HEK293 (cell line): ENCODE data around the gene CAGE1.

Experiments used
- CTCF ChIA-PET: fragments of 350-600 bp; formaldehyde crosslinking; extraction: SDS; loops from one replicate; lab custom pipeline; 2021; ENCODE audit warnings: antibody characterized with exemption; lab: Yijun Ruan, JAX
- POLR2A ChIA-PET: fragments of 300-600 bp; formaldehyde crosslinking; extraction: SDS; loops from one replicate; lab custom pipeline; 2020; ENCODE audit warnings: antibody characterized with exemption, inconsistent platforms; lab: Yijun Ruan, JAX
- H3K27ac ChIP-seq: fragments of 200-500 bp; sonication (Bioruptor generic); 2 replicates; pipeline ENCODE4 v1.5.1; 2014; ENCODE audit warnings: low read depth, low read length, control low read depth, inconsistent platforms; ENCODE audit errors: extremely low read depth
- H3K36me3 ChIP-seq, 2 experiments: fragments of 200-500 bp in 1 of 2; sonication (Bioruptor generic) in 1 of 2; 1 replicate in 1 of 2; 2 replicates in 1 of 2; pipeline ENCODE4 v1.5.1; 2014 to 2017; ENCODE audit warnings: inconsistent platforms in 2 of 2, low read length in 2 of 2; ENCODE audit not compliant: control insufficient read depth in 2 of 2, insufficient read depth in 1 of 2
- H3K4me1 ChIP-seq: fragments of 200-500 bp; sonication (Bioruptor generic); 2 replicates; pipeline ENCODE4 v1.5.1; 2014; ENCODE audit warnings: mild to moderate bottlenecking, low read length, inconsistent platforms; ENCODE audit not compliant: control insufficient read depth, insufficient read depth
- H3K4me3 ChIP-seq: 2 replicates; pipeline ENCODE4 v1.5.1; 2011; ENCODE audit warnings: low read depth, mild to moderate bottlenecking, control low read depth, low read length, moderate library complexity
- H3K9me3 ChIP-seq: fragments of 200-500 bp; sonication (Bioruptor generic); 2 replicates; pipeline ENCODE4 v1.5.1; 2014; ENCODE audit warnings: low read depth, low read length, inconsistent platforms; ENCODE audit not compliant: control insufficient read depth, insufficient read depth
- BCL11B ChIP-seq: fragments of 450-650 bp; formaldehyde crosslinking; IDR thresholded peaks from 2 replicates; pipeline ENCODE4 v1.5.1; 2016; ENCODE audit warnings: low read depth, missing biosample characterization, missing genetic modification characterization
- GLIS2 ChIP-seq: fragments of 450-650 bp; formaldehyde crosslinking; IDR thresholded peaks from 2 replicates; pipeline ENCODE4 v1.5.1; 2016; ENCODE audit warnings: missing biosample characterization, missing genetic modification characterization
- YY2 ChIP-seq: fragments of 450-650 bp; formaldehyde crosslinking; IDR thresholded peaks from 2 replicates; pipeline ENCODE4 v1.5.1; 2016; ENCODE audit warnings: missing biosample characterization, missing genetic modification characterization
- ZNF239 ChIP-seq: fragments of 450-650 bp; formaldehyde crosslinking; IDR thresholded peaks from 2 replicates; pipeline ENCODE4 v1.5.1; 2016; ENCODE audit warnings: missing biosample characterization, missing genetic modification characterization
- ZNF248 ChIP-seq: fragments of 450-650 bp; formaldehyde crosslinking; IDR thresholded peaks from 2 replicates; pipeline ENCODE4 v1.5.1; 2017; ENCODE audit warnings: missing biosample characterization, missing genetic modification characterization
- ZNF423 ChIP-seq: fragments of 450-650 bp; formaldehyde crosslinking; IDR thresholded peaks from 2 replicates; pipeline ENCODE4 v1.5.1; 2016; ENCODE audit warnings: missing biosample characterization, missing genetic modification characterization
- ZNF654 ChIP-seq: fragments of 450-650 bp; formaldehyde crosslinking; IDR thresholded peaks from 2 replicates; pipeline ENCODE4 v1.5.1; 2016; ENCODE audit warnings: low read depth, missing biosample characterization, missing genetic modification characterization
- ZNF785 ChIP-seq: fragments of 450-650 bp; formaldehyde crosslinking; IDR thresholded peaks from 2 replicates; pipeline ENCODE4 v1.5.1; 2016; ENCODE audit warnings: missing biosample characterization, missing genetic modification characterization
- ZSCAN16 ChIP-seq: fragments of 450-650 bp; formaldehyde crosslinking; IDR thresholded peaks from 2 replicates; pipeline ENCODE4 v1.5.1; 2016; ENCODE audit warnings: missing biosample characterization, missing genetic modification characterization
- TF ChIP-seq, protein P1 (sequence below): fragments of 450-650 bp; formaldehyde crosslinking; IDR thresholded peaks from 2 replicates; pipeline ENCODE4 v1.5.1; 2017; ENCODE audit warnings: missing biosample characterization, missing genetic modification characterization
- TF ChIP-seq, protein P2 (sequence below): fragments of 450-650 bp; formaldehyde crosslinking; IDR thresholded peaks from 2 replicates; pipeline ENCODE4 v1.5.1; 2016; ENCODE audit warnings: missing biosample characterization, missing genetic modification characterization
- TF ChIP-seq, protein P3 (sequence below): fragments of 450-650 bp; formaldehyde crosslinking; IDR thresholded peaks from 2 replicates; pipeline ENCODE4 v1.5.1; 2016; ENCODE audit warnings: missing biosample characterization, missing genetic modification characterization
- TF ChIP-seq, protein P4 (sequence below): fragments of 450-650 bp; formaldehyde crosslinking; IDR thresholded peaks from 2 replicates; pipeline ENCODE4 v1.5.1; 2016; ENCODE audit warnings: missing biosample characterization, missing genetic modification characterization, borderline replicate concordance
- TF ChIP-seq, protein P5 (sequence below): fragments of 450-650 bp; formaldehyde crosslinking; IDR thresholded peaks from 2 replicates; pipeline ENCODE4 v1.5.1; 2016; ENCODE audit warnings: missing biosample characterization, missing genetic modification characterization
- TF ChIP-seq, protein P6 (sequence below): IDR thresholded peaks from 2 replicates; pipeline ENCODE4 v1.6.1; 2011; ENCODE audit warnings: mild to moderate bottlenecking, low read depth, low read length, borderline replicate concordance
- TF ChIP-seq, protein P7 (sequence below): fragments of 450-650 bp; IDR thresholded peaks from 2 replicates; pipeline ENCODE4 v1.5.1; 2018; ENCODE audit warnings: missing biosample characterization, missing genetic modification characterization

CAGE1 gene

DNA sequence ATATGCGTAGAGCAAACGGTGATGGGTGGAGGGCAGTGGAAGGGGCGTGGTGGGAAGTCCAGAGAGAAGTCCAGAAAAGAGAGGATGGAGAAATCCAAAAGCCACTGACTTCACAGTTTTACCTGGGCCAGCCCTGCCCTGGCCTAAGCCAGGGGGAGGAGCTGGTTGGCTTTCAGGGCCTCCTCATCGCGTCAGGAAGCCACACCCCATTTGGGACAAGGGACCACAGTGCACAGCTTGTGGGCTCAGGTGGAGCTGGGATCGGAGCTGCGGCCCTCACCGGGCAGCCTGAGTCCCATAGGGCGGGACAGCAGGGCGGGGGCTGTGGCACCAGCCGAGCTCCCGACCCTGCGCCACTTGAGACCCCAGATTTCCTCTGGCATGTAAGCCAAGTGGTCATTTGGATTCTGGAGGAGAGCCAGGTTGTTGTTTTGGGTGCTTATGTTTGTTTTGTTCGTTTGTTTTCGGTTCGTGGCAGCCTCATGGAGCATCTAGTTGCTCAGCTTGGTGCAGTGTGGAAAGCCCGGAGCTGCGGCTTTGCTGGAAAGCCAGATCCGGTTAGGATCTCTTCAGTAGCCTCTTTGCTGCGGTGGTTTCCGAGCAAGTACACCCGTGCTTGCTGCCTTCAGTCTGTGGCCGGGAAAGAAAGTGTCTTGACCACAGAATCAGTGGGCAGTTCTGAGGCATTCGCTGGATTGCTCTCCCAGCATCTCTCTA is 42.3 kb upstream of the CAGE1 start:
- no peak overlapping the region for H3K4me3 ChIP-seq
- no peaks in the 10 kb centered on the region for H3K36me3 ChIP-seq
- ChIA-PET POLR2A (interaction anchor here (1.0 to 1.5 kb wide), 2 partner anchors 37 to 109 kb away, joined by 3 read pairs; partner anchors contain the start of gene DSP), CTCF (no interaction called here)
- H3K4me1 ChIP-seq, result no peaks in the 10 kb centered on the region
- no peak overlapping the region for H3K27ac ChIP-seq
- TF ChIP-seq ZNF423 (tag by site-specific recombination), result no peak
- no peak for TF ChIP-seq ZNF654 (tag by site-specific recombination)
- no peak for TF ChIP-seq GLIS2 (tag by site-specific recombination)
- TF ChIP-seq ZNF248 (tag by site-specific recombination), result no peak
- TF ChIP-seq, protein P1, sequence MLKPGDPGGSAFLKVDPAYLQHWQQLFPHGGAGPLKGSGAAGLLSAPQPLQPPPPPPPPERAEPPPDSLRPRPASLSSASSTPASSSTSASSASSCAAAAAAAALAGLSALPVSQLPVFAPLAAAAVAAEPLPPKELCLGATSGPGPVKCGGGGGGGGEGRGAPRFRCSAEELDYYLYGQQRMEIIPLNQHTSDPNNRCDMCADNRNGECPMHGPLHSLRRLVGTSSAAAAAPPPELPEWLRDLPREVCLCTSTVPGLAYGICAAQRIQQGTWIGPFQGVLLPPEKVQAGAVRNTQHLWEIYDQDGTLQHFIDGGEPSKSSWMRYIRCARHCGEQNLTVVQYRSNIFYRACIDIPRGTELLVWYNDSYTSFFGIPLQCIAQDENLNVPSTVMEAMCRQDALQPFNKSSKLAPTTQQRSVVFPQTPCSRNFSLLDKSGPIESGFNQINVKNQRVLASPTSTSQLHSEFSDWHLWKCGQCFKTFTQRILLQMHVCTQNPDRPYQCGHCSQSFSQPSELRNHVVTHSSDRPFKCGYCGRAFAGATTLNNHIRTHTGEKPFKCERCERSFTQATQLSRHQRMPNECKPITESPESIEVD (tag by site-specific recombination), result no peak
- no peak for TF ChIP-seq ZNF239 (tag by site-specific recombination)
- TF ChIP-seq, protein P2, sequence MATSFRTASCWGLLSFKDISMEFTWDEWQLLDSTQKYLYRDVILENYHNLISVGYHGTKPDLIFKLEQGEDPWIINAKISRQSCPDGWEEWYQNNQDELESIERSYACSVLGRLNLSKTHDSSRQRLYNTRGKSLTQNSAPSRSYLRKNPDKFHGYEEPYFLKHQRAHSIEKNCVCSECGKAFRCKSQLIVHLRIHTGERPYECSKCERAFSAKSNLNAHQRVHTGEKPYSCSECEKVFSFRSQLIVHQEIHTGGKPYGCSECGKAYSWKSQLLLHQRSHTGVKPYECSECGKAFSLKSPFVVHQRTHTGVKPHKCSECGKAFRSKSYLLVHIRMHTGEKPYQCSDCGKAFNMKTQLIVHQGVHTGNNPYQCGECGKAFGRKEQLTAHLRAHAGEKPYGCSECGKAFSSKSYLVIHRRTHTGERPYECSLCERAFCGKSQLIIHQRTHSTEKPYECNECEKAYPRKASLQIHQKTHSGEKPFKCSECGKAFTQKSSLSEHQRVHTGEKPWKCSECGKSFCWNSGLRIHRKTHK, result no peak
- TF ChIP-seq ZSCAN16 (tag by site-specific recombination), result no peak
- TF ChIP-seq, protein P3, sequence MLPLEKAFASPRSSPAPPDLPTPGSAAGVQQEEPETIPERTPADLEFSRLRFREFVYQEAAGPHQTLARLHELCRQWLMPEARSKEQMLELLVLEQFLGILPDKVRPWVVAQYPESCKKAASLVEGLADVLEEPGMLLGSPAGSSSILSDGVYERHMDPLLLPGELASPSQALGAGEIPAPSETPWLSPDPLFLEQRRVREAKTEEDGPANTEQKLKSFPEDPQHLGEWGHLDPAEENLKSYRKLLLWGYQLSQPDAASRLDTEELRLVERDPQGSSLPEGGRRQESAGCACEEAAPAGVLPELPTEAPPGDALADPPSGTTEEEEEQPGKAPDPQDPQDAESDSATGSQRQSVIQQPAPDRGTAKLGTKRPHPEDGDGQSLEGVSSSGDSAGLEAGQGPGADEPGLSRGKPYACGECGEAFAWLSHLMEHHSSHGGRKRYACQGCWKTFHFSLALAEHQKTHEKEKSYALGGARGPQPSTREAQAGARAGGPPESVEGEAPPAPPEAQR (tag by site-specific recombination), result no peak
- TF ChIP-seq ZNF785, result no peak
- TF ChIP-seq, protein P4, sequence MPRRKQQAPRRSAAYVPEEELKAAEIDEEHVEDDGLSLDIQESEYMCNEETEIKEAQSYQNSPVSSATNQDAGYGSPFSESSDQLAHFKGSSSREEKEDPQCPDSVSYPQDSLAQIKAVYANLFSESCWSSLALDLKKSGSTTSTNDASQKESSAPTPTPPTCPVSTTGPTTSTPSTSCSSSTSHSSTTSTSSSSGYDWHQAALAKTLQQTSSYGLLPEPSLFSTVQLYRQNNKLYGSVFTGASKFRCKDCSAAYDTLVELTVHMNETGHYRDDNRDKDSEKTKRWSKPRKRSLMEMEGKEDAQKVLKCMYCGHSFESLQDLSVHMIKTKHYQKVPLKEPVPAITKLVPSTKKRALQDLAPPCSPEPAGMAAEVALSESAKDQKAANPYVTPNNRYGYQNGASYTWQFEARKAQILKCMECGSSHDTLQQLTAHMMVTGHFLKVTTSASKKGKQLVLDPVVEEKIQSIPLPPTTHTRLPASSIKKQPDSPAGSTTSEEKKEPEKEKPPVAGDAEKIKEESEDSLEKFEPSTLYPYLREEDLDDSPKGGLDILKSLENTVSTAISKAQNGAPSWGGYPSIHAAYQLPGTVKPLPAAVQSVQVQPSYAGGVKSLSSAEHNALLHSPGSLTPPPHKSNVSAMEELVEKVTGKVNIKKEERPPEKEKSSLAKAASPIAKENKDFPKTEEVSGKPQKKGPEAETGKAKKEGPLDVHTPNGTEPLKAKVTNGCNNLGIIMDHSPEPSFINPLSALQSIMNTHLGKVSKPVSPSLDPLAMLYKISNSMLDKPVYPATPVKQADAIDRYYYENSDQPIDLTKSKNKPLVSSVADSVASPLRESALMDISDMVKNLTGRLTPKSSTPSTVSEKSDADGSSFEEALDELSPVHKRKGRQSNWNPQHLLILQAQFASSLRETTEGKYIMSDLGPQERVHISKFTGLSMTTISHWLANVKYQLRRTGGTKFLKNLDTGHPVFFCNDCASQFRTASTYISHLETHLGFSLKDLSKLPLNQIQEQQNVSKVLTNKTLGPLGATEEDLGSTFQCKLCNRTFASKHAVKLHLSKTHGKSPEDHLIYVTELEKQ (tag by site-specific recombination), result no peak
- TF ChIP-seq, protein P5, sequence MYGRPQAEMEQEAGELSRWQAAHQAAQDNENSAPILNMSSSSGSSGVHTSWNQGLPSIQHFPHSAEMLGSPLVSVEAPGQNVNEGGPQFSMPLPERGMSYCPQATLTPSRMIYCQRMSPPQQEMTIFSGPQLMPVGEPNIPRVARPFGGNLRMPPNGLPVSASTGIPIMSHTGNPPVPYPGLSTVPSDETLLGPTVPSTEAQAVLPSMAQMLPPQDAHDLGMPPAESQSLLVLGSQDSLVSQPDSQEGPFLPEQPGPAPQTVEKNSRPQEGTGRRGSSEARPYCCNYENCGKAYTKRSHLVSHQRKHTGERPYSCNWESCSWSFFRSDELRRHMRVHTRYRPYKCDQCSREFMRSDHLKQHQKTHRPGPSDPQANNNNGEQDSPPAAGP, result no peak
- TF ChIP-seq, protein P6, sequence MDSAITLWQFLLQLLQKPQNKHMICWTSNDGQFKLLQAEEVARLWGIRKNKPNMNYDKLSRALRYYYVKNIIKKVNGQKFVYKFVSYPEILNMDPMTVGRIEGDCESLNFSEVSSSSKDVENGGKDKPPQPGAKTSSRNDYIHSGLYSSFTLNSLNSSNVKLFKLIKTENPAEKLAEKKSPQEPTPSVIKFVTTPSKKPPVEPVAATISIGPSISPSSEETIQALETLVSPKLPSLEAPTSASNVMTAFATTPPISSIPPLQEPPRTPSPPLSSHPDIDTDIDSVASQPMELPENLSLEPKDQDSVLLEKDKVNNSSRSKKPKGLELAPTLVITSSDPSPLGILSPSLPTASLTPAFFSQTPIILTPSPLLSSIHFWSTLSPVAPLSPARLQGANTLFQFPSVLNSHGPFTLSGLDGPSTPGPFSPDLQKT, result no peak
- TF ChIP-seq BCL11B, result no peak
- TF ChIP-seq YY2, result no peak
- TF ChIP-seq, protein P7, sequence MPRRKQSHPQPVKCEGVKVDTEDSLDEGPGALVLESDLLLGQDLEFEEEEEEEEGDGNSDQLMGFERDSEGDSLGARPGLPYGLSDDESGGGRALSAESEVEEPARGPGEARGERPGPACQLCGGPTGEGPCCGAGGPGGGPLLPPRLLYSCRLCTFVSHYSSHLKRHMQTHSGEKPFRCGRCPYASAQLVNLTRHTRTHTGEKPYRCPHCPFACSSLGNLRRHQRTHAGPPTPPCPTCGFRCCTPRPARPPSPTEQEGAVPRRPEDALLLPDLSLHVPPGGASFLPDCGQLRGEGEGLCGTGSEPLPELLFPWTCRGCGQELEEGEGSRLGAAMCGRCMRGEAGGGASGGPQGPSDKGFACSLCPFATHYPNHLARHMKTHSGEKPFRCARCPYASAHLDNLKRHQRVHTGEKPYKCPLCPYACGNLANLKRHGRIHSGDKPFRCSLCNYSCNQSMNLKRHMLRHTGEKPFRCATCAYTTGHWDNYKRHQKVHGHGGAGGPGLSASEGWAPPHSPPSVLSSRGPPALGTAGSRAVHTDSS, result no peak
- H3K9me3 ChIP-seq, result no peaks in the 10 kb centered on the region
